ENCODE results near the gene DDA1. TPM values are rescaled to one million over a fixed set of nuclear protein-coding genes. Genes with fewer than 3 reads are reported as not detected.
A peak's percentile ranks its signal among the peaks of the same experiment; 100 is the strongest.

Gene DDA1
- total and polyA plus RNA-seq, 2 of the 13 experiments (the other 11 are each of a cell fraction or from before 2014, with no cell fraction given), result 24.5 to 26.0 TPM

- peak; percentile 67; the same call in 1 of the 2 replicates for TF ChIP-seq ATF7-NPFF (CRISPR knock-in tag; IDR thresholded peaks at IDR 0.05; ENCODE audit: low read depth)
- peak; percentile 75 for TF ChIP-seq SPEN (CRISPR knock-in tag; IDR thresholded peaks at IDR 0.05; ENCODE audit: low read depth)
- no peak; the same call in 1 of the 2 replicates for TF ChIP-seq ZNF232 (CRISPR knock-in tag; IDR thresholded peaks at IDR 0.05; ENCODE audit: borderline replicate concordance)
- no peak for TF ChIP-seq CBX2 (IDR thresholded peaks at IDR 0.05; ENCODE audit: low read depth, low read length)
- TF ChIP-seq CBX2 (CRISPR knock-in tag; IDR thresholded peaks at IDR 0.05; ENCODE audit: low read depth), result no peak
- TF ChIP-seq FUBP1 (CRISPR knock-in tag; IDR thresholded peaks at IDR 0.05; ENCODE audit: borderline replicate concordance), result no peak
- TF ChIP-seq HNRNPLL (IDR thresholded peaks at IDR 0.05; ENCODE audit: low read depth, low read length, poor library complexity, severe bottlenecking), result no peak
- TF ChIP-seq TFAP4 (IDR thresholded peaks at IDR 0.05; ENCODE audit: borderline replicate concordance, low read depth), result peak; percentile 97
- no peak for TF ChIP-seq ZNF501 (CRISPR knock-in tag; IDR thresholded peaks at IDR 0.05)
- no peak for TF ChIP-seq MLXIP (CRISPR knock-in tag; IDR thresholded peaks at IDR 0.05; ENCODE audit: borderline replicate concordance)
- no peak for TF ChIP-seq LCORL (IDR thresholded peaks at IDR 0.05)
- TF ChIP-seq LCORL (CRISPR knock-in tag; IDR thresholded peaks at IDR 0.05), result peak; percentile 84
- TF ChIP-seq ZNF644 (CRISPR knock-in tag; IDR thresholded peaks at IDR 0.05; ENCODE audit: low read depth), result no peak
- peak; percentile 83 for TF ChIP-seq SAP130 (CRISPR knock-in tag; IDR thresholded peaks at IDR 0.05; ENCODE audit: low read depth)
- TF ChIP-seq SMYD3 (CRISPR knock-in tag; IDR thresholded peaks at IDR 0.05), result no peak
- TF ChIP-seq ZNF839 (CRISPR knock-in tag; IDR thresholded peaks at IDR 0.05; ENCODE audit: borderline replicate concordance), result no peak
- peak; percentile 60; the same call in 1 of the 2 replicates for TF ChIP-seq ZBTB2 (CRISPR knock-in tag; IDR thresholded peaks at IDR 0.05; ENCODE audit: low read depth)
- TF ChIP-seq JUN (CRISPR knock-in tag; IDR thresholded peaks at IDR 0.05), result 0 out of 2 replicates have a peak, but pooled peaks have one; percentile 24
- TF ChIP-seq IKZF5 (CRISPR knock-in tag; IDR thresholded peaks at IDR 0.05), result peak; percentile 49; the same call in 1 of the 2 replicates
Observed at GRCh38 chr19:17334414-17335409, 25.3 kb downstream of the DDA1 start, which contains the start of gene ANO8 (continued).
